ENCODE measurements around the gene TPM4.
A peak's percentile ranks its signal among the peaks of the same experiment; 100 is the strongest.
"Not testable (repeated sequence)": the region's sequence is repeated elsewhere in the genome, so short reads cannot be mapped to it uniquely, and the experiment has no call there.

TPM4 gene

DNA sequence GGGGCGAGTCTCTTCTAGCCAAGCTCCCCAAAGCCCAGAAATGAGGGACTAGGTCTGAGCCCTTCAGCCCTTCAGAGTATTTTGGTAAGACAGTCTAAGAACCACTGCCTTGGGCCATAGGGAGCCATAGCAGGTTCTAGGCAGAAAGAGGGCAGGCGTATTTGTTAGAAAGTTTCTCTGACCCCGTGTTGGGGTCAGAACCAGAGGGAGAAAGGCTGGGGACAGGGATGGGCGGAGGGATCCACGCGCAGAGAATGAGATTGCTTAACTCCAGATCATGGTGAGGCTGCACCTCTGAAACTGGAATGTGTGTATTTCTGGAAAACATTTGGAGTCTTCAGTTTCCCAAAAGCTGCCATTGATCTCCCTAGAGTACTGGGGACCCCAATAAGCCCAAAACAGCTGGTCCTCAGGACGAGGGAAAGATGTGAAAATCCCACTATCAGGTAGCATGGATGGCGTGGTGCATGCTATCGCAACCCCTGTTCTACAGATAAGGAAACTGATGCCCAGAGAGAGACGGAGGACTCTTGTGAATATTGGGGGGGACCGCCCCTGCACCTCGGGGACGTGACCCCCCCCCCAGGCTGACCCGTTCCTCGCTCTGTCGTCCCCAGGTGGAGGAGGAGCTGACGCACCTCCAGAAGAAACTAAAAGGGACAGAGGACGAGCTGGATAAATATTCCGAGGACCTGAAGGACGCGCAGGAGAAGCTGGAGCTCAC, 703 bp upstream of the TPM4 start:
- no peaks in the 10 kb centered on the region for H3K9me3 ChIP-seq (ENCODE audit: control insufficient read depth, low read length)
- no peaks in the 10 kb centered on the region for H3K27me3 ChIP-seq (replicated peaks; ENCODE audit: control insufficient read depth, insufficient read depth, low read length)
- H3K4me3 ChIP-seq (ENCODE audit: low read length), result peak overlapping the region; percentile 92
- peak overlapping the region; percentile 99 for H3K9ac ChIP-seq (ENCODE audit: low read length)
- no peak for DNase-seq (ENCODE audit: low read depth)
- peaks cover 15% of the 10 kb centered on the region for H3K36me3 ChIP-seq (ENCODE audit: control insufficient read depth, insufficient read depth, low read length, severe bottlenecking)
- peaks cover 35% of the 10 kb centered on the region for H3K4me1 ChIP-seq (ENCODE audit: control insufficient read depth, insufficient read depth, low read length)

DNA sequence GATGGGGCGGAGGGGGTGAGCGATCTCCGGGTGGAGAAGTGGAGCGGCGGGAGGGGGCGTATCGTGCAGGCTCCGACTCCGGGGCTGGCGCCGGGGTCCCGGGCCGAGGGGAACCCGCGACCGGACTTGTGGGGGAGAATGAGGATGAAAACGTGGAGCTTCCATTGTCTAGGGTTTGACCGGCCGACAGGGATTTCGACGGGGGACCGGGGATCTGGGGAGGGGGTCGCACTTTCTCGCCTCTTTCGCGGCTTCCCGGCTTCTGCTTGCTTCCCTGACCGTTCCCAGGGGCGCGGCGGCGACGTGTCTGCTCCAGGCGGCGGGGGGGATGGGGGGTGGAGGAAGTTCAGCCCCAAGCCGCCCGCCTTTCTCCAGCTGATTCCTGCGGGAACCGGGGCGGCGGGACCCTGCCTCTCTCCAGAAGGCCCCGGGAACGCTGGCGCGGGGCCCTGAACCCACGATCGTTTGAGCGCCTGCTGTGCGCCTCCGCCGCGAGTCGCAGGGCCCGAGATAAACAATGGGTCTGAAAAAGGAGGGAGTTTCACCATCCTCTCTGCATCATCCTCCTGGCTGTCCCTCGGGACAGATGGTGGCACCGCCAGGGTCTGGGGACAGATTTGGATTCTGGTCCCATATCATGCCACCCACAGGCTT, 790 bp downstream of the TPM4 start:
- peak; percentile 64 for DNase-seq (ENCODE audit: low read depth)

DNA sequence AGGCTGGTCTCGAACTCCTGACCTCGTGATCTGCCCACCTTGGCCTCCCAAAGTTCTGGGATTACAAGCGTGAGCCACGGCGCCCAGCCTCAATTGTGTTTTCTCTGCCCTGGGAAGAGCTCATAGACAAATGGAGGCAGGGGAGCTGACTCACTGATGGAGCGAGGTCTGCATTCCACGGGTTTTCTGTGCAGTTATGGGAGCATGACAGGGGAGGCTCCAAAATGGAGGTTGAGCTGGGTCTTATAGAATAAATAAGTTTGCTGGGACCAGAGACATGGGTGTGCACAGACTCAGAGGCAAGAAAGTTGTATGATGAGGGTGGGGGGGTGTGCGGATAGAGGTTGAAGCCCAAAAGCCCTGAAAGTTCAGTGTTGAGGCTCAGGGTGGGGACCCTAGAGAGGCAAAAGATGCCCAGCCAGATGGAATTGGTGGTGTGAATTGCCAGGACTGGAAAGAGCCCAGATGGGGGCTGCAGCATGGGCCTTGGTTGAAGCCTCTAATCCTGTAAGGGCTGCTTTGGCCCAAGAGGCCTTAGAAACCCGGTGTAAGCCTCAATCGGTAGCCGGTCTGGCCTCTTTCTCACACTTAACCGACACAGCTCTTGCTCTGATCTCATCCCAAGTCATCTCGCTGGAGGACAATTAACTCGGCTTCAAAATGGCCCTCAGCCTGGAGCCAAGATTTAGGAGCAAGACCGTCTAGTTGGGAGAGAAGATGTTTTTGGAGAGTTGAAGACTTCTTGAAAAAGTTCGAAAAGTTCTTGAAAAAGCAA, 1.9 kb downstream of the TPM4 start:
- peaks cover 35% of the 10 kb centered on the region for H3K4me1 ChIP-seq (ENCODE audit: control insufficient read depth, insufficient read depth, low read length)
- peak overlapping the region; percentile 92 for H3K4me3 ChIP-seq (ENCODE audit: low read length)
- peak; percentile 73 for DNase-seq (ENCODE audit: low read depth)
- no peaks in the 10 kb centered on the region for H3K9me3 ChIP-seq (ENCODE audit: control insufficient read depth, low read length)
- H3K27me3 ChIP-seq (replicated peaks; ENCODE audit: control insufficient read depth, insufficient read depth, low read length), result no peaks in the 10 kb centered on the region
- H3K36me3 ChIP-seq (ENCODE audit: control insufficient read depth, insufficient read depth, low read length, severe bottlenecking), result peaks cover 36% of the 10 kb centered on the region
- H3K9ac ChIP-seq (ENCODE audit: low read length), result peak overlapping the region; percentile 99

More for the DNA sequence above, 790 bp downstream of the TPM4 start:
- Histone ChIP-seq H3K4me1 (ENCODE audit: control insufficient read depth, insufficient read depth, low read length) (peaks cover 35% of the 10 kb centered on the region), H3K27me3 (replicated peaks; ENCODE audit: control insufficient read depth, insufficient read depth, low read length) (no peaks in the 10 kb centered on the region), H3K4me3 (ENCODE audit: low read length) (peak overlapping the region; percentile 92), H3K9me3 (ENCODE audit: control insufficient read depth, low read length) (no peaks in the 10 kb centered on the region), H3K9ac (ENCODE audit: low read length) (peak overlapping the region; percentile 99), H3K36me3 (ENCODE audit: control insufficient read depth, insufficient read depth, low read length, severe bottlenecking) (peaks cover 29% of the 10 kb centered on the region)

DNA sequence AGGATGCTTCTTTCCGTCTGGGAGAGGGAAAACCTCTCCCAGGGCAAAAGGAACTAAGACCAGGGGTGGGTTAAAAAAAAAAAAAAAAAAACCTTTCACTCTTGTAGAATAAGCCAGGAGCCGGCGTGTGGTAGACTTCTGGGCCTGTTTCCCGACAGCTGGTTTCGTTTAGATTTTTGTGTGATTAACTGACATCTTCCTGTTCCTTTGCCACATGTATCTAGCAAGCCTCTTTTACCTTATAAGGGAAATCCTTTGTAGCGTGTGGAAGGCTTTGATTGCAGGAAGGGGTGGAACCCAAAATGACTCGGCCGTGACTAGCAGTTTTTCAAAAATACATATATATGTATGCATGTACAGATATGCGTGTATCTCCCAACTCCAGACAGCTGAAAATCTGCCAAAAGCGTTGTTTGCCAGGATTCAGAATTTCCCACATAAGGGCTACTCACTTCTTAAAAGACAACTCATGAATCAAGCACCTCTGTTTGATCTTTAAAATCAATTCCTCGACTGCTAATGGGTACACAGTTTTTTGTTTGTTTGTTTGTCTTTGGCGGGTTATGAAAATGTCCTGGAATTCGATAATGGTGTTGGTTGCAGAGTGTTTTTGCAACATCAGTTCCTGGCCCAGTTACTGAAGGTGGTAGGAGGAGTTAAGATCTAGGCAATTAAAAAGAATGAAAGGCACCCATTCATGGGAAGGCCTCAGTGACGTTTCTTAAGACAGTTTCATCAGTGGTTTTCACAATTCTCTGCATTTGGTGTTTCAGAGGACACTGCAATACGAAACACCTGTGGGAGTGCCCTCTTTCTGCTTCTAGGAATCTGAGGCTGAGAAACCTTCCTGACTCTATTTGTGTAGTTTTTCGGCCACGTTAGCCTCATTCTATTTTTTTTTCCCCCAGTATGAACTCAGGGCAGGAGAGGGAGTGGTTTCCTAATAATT, 2.7 kb downstream of the TPM4 start:
- Histone ChIP-seq H3K4me1 (ENCODE audit: control insufficient read depth, insufficient read depth, low read length) (peaks cover 34% of the 10 kb centered on the region), H3K9ac (ENCODE audit: low read length) (peak overlapping the region; percentile 99), H3K9me3 (ENCODE audit: control insufficient read depth, low read length) (no peaks in the 10 kb centered on the region), H3K36me3 (ENCODE audit: control insufficient read depth, insufficient read depth, low read length, severe bottlenecking) (peaks cover 37% of the 10 kb centered on the region), H3K27me3 (replicated peaks; ENCODE audit: control insufficient read depth, insufficient read depth, low read length) (no peaks in the 10 kb centered on the region), H3K4me3 (ENCODE audit: low read length) (peak overlapping the region; percentile 92)
- DNase-seq (ENCODE audit: low read depth), result peak; percentile 97

DNA sequence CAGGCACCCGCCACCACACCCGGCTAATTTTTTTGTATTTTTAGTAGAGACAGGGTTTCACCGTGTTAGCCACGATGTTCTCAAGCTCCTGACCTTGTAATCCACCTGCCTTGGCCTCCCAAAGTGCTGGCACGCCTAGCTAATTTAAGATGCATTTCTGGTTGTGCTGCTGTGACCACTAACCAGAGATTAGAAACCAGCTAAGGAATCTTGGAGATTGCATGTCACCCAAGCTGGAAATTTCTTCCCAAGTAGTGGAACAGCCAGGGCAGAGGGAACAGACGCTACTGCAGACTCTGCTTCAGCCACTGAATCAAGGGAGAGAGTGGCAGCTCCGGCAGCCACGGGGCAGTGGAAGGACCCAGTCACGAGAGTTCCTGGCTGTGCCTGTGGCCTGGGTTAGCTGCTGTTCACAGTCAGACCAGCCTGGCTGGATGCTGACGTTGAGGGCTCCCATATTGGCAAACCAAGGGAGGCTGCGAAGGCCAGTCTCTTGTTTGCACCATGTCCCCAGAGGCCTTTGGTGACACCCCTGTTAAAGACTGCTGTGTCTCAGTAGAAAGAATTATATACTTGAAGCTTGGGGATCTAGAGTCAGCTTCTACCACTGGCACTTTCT, 7.9 kb downstream of the TPM4 start:
- H3K36me3 ChIP-seq (ENCODE audit: control insufficient read depth, insufficient read depth, low read length, severe bottlenecking), result peaks cover 84% of the 10 kb centered on the region
- H3K9ac ChIP-seq (ENCODE audit: low read length), result no peak overlapping the region
- DNase-seq (ENCODE audit: low read depth), result no peak
- no peak overlapping the region for H3K4me3 ChIP-seq (ENCODE audit: low read length)
- H3K27me3 ChIP-seq (replicated peaks; ENCODE audit: control insufficient read depth, insufficient read depth, low read length), result no peaks in the 10 kb centered on the region
- H3K4me1 ChIP-seq (ENCODE audit: control insufficient read depth, insufficient read depth, low read length), result peaks cover 11% of the 10 kb centered on the region
- H3K9me3 ChIP-seq (ENCODE audit: control insufficient read depth, low read length), result no peaks in the 10 kb centered on the region

DNA sequence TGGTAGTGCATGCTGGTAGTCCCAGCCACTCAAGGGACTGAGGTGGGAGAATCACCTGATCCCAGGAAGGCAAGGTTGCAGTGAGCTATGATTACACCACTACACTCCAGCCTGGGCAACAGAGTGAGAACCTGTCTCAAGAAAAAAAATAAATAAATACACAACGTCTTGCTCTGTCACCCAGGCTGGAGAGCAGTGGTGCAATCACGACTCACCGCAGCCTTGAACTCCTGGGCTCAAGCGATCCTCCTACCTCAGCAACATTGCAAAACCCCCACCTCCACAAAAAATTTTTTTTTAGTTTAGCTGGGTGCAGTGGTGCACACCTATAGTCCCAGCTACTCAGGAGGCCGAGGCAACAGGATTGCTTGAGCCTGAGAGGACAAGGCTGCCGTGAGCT, 8.8 kb downstream of the TPM4 start:
- no peaks in the 10 kb centered on the region for H3K9me3 ChIP-seq (ENCODE audit: control insufficient read depth, low read length)
- H3K4me1 ChIP-seq (ENCODE audit: control insufficient read depth, insufficient read depth, low read length), result peaks cover 2% of the 10 kb centered on the region
- peak; percentile 25 for DNase-seq (ENCODE audit: low read depth)
- H3K4me3 ChIP-seq (ENCODE audit: low read length), result no peak overlapping the region
- peaks cover 94% of the 10 kb centered on the region for H3K36me3 ChIP-seq (ENCODE audit: control insufficient read depth, insufficient read depth, low read length, severe bottlenecking)
- no peak overlapping the region for H3K9ac ChIP-seq (ENCODE audit: low read length)
- H3K27me3 ChIP-seq (replicated peaks; ENCODE audit: control insufficient read depth, insufficient read depth, low read length), result no peaks in the 10 kb centered on the region

DNA sequence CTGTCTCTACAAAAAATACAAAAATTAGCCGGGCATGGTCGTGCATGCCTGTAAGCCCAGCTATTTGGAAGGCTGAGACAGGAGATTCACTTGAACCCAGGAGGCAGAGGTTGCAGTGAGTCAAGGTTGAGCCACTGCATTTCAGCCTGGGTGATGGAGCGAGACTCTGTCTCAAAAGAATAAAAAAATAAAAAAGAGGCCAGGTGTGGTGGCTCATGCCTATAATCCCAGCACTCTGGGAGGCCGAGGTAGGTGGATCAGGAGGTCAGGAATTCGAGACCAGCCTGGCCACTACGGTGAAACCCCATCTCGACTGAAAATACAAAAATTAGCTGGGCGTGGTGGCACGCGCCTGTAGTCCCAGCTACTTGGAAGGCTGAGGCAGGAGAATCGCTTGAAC, 11.1 kb downstream of the TPM4 start:
- not testable (repeated sequence) for H3K4me1 ChIP-seq (ENCODE audit: control insufficient read depth, insufficient read depth, low read length); DNase-seq (ENCODE audit: low read depth)
- H3K36me3 ChIP-seq (ENCODE audit: control insufficient read depth, insufficient read depth, low read length, severe bottlenecking), result peaks cover 100% of the 10 kb centered on the region

DNA sequence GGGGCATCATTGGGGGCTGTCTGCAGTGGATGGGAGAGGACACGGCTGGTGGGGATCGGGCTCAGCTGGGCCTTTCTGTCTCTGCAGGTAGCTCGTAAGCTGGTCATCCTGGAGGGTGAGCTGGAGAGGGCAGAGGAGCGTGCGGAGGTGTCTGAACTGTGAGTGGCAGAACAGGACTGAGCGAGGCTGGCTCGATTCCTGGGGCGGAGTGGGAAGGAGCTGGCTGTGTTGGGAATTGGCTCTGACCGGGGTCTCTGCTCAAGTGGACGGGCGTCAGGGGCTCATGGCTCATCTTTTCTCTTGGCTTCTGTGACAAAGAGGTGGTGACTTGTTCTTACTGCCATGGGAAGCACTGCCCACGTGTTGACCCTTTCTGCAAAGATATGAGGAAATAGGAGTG, 11.6 kb downstream of the TPM4 start:
- no peak overlapping the region for H3K9ac ChIP-seq (ENCODE audit: low read length)
- H3K9me3 ChIP-seq (ENCODE audit: control insufficient read depth, low read length), result no peaks in the 10 kb centered on the region
- DNase-seq (ENCODE audit: low read depth), result no peak
- H3K4me1 ChIP-seq (ENCODE audit: control insufficient read depth, insufficient read depth, low read length), result no peaks in the 10 kb centered on the region
- H3K4me3 ChIP-seq (ENCODE audit: low read length), result no peak overlapping the region
- peaks cover 100% of the 10 kb centered on the region for H3K36me3 ChIP-seq (ENCODE audit: control insufficient read depth, insufficient read depth, low read length, severe bottlenecking)
- H3K27me3 ChIP-seq (replicated peaks; ENCODE audit: control insufficient read depth, insufficient read depth, low read length), result no peaks in the 10 kb centered on the region

More for the DNA sequence above, 11.1 kb downstream of the TPM4 start:
- not testable (repeated sequence) for H3K9me3 ChIP-seq (ENCODE audit: control insufficient read depth, low read length); H3K9ac ChIP-seq (ENCODE audit: low read length); H3K27me3 ChIP-seq (replicated peaks; ENCODE audit: control insufficient read depth, insufficient read depth, low read length); H3K4me3 ChIP-seq (ENCODE audit: low read length)

DNA sequence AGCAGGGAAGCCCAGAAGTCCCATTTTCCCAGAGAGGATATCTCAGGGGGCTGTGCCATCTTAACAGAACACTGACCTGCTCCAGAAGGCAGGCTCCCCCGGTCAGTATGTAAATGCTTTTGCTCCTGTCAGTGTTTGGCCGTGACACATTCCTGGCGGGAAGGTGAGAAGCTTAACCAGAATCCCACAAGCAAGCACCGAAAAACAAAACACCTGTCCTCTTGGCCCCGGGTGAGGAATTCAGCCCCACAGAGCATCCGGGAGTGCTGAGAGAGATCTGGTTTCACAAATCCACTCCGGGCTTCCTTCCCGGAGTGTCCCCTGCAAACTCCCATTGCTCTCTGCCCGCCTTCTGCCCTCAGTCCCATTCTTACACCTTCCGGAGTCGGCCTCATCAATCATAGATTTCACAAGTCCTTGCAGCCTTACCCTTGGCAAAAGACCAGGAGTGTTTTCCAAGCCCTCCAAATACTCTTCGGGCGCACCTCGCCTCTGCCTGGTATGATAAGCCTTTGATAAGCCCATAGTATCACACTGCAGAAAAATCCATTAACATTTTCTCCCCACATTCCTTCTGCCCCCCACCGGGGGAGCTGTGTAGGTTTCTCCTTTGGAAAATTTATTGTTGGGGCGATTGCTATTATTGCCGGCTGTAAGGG, 12.2 kb downstream of the TPM4 start:
- Histone ChIP-seq H3K9me3 (ENCODE audit: control insufficient read depth, low read length) (no peaks in the 10 kb centered on the region), H3K27me3 (replicated peaks; ENCODE audit: control insufficient read depth, insufficient read depth, low read length) (no peaks in the 10 kb centered on the region), H3K4me3 (ENCODE audit: low read length) (no peak overlapping the region), H3K4me1 (ENCODE audit: control insufficient read depth, insufficient read depth, low read length) (no peaks in the 10 kb centered on the region), H3K9ac (ENCODE audit: low read length) (no peak overlapping the region), H3K36me3 (ENCODE audit: control insufficient read depth, insufficient read depth, low read length, severe bottlenecking) (peaks cover 100% of the 10 kb centered on the region)
- no peak for DNase-seq (ENCODE audit: low read depth)

Data from adipocyte (in vitro differentiated cells).